Right lung (tissue), 5 donors: Measurements from ENCODE around the gene PARN. TPM values are rescaled to one million over a fixed set of nuclear protein-coding genes. Genes with fewer than 3 reads are reported as not detected.

ENCODE experiments used
- DNase-seq, 2 donors: peaks; one replicate each; pipeline ENCODE4 v3.0.0-alpha.2; 2013
- polyA plus RNA-seq, 5 donors: library from polyadenylated mRNA; unstranded; fragments of 120-200 nt; gene quantifications; one replicate each; pipeline versions ENCODE4 v1.2.1 to v1.2.3, GENCODE V29; 2013; ENCODE audit warnings: inconsistent platforms in 1 of 5, low replicate concordance in 1 of 5; ENCODE audit not compliant: insufficient read length in 5 of 5, insufficient read depth in 1 of 5

The PARN gene
- polyA plus RNA-seq, 5 donors, result 24.4 to 30.1 (median 27.3) TPM

DNA sequence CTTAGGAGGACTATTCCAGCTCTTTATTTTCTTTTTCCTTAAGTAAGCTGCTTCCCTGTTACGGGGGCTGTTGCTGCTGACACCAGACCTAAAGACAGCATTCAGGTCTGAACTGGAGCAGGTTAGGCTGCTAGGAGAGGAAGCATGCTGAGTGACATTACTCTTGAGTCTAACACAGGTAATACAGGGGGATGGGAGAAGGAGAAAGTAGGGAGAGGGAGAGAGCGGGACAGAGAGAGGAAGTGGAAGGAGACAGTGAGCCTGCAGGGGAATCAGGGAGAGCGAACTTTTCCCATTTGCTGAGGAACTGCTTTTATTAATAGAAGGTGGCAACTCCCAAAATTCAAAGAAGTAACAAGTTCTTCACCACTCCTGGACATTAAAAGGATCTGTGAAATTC is 130.9 kb downstream of the PARN start:
- DNase-seq, result no peak

DNA sequence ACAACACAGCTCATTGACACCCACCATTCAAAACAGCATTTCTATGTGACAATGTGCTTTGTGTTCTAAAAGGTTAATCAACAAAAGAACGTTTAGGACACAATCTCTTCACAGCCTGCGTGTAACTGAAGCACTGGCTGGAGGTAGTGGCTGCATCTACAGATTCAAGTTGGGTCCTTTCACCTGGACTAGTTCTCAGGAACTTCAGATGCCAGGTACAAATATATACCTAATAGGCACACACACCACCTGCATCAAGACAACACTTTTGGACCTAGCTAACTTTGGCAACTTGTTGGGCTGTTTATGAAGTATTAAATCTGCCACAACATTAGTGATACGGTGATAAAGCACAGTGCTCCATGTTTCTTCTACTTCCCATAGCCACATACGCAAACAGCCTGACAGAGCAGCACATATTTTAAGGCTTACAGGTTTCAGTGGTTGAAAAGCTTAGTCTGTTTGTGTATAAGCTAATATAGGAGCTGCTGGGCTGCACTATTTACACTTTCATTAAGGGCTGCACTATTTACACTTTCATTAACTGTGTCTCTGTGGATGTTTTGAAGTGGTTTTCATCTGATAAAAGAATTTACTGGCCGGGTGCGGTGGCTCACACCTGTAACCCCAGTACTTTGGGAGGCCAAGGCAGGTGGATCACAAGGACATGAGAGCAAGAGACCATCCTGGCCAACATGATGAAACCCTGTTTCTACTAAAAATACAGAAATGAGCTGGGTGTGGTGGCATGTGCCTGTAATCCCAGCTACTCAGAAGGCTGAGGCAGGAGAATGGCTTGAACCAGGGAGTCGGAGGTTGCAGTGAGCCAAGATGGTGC is 132.6 kb downstream of the PARN start:
- no peak for DNase-seq

DNA sequence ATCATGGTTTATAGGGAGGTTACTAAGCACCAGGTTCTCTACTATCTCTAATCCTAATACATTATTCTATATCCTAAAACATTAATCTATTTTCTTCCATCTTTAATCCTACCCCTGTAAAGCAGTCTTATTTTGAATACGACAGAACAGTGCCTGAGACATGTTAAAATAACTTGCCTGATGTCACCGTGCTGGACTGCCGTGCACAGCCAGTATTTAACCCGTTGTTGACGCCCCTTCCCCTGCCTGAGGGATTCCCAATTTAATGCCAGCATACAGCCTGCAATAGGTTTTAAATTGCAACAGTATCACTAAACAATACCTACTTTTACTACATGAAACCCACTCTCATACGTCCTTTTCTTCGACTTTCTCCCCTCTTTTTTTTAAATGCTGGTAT is 133.3 kb downstream of the PARN start:
- no peak for DNase-seq

DNA sequence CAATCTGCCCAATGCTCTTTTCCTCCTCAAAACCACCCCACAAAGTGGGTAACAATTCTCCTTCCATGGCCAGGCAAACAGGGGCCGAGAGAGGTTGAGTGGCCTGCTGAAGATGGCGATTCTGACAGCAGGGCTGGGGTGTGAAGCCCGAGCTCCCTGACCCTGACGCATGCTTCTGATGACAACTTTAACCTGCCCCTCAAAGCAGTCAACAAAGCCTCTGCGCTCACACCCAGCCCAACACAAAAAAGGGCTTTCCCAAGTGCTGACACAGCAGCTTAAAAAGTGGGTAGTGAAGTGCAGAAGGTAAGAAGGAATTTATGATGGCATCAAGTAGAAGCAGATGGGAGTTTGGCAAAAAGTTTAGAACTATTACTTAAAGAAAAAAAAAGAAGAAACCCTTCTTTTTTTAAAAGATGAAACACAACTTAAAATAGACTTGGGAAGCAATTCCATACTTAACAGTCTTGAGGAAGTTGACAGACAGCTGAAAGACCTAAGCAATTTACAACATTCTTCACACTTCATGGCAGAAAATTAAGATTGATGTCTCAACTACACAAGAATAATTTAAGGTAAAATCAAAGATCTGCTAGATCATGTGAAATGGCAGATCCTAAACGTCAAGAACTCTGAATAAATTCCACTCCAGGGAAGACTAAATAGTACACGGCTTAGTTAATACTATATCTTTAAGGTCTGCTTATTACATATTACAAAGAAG is 133.9 kb downstream of the PARN start:
- DNase-seq, result no peak

DNA sequence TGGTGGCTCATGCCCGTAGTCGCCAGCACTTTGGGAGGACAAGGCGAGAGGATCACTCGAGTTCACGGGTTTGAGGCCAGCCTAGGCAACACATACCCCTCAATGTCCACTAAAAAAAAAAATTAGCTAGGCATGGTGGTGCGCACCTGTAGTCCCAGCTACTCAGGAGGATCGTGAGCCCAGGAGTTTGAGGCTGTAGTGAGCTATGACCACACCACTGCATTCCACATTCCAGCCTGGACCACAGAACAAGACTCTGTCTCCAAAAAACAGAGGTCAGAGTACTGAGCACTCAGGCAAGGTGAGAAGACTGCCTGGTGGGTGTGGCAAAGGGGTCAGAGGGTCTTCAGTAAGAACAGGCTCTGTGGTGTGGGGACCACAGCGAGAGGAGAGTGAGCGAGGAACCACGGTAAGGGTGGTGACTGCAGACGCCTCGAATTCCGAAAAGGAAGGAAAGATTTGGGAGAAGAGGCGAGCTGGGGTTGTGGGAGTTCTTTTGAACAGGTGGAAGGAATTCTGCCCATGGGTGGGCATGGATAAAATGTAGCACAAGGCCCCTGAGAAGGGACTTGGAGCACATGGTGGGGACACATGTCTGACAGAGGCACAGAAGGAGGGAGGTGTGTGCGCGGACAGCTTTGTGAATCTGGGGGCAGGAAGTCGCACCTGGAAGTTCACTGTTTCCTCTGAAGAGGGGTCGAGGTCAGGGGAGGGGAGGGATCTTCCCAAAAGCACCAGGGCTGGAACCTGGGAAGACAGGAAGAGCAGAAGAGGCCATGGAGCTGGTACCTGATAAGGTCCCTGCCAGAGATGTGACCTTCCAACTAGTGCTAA is 134.6 kb downstream of the PARN start:
- DNase-seq, result no peak

DNA sequence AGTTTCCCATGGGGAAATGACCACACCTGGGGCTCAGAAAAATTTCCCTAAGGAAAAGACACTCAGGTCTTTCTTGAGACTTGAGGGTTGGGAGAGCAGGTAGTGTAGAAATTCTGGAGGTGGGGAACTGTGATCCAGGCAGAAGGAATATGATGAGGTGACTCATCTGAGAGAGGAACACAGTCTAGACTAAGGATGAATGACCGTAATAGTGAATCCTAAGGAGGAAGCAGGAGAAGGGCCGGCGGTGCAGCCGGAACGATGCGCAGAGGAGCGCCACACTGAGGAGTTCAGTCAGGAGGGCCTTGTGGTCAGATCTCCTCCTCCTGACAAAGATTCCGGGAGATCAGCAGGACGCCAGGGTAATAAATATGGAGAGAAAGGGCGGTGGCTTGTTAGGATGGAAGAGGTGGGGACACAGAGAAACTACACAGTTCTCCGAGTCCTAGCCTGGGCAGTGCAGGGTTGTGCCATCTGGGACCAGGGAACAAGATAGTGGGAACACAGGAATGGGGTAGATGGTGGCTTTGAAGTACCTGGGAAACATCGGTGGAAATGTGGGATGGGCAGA is 135.6 kb downstream of the PARN start:
- no peak for DNase-seq

DNA sequence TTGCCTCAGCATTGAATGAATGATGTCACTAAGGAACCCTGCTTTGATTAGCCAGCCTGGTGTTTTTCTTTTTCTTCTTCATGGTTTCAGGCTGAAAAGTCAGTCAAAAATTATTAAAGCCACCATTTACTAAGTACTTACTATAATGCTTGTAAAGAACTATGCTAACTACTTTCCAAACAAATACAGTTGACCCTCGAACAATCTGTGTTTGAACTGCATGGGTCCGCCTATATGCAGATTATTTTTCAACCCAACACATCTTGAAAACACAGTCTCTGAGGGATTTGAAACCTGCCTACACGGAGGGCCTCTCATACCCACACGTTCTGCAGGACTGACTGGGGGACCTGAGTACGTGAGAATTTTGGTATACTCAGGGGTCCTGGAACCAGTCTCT is 136.3 kb downstream of the PARN start:
- DNase-seq, result no peak

DNA sequence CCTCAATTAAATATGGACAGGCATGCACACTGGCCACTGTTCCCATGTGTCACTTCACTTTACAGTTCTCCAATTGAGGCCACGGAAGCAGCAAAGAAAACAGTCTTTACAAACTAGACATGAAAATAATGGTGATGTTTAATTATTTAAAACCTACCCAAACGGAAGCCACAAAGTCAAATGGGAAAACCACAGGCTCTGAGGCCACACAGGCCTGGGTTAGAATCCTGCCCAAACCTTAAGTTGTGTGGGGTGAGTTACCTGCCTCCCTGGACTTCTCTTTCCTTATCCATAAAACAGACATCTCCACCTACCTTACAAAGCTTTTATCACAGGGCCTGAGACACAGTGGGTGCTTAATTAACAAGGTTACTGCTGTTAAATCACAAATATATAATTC is 137.4 kb downstream of the PARN start:
- DNase-seq, result no peak

DNA sequence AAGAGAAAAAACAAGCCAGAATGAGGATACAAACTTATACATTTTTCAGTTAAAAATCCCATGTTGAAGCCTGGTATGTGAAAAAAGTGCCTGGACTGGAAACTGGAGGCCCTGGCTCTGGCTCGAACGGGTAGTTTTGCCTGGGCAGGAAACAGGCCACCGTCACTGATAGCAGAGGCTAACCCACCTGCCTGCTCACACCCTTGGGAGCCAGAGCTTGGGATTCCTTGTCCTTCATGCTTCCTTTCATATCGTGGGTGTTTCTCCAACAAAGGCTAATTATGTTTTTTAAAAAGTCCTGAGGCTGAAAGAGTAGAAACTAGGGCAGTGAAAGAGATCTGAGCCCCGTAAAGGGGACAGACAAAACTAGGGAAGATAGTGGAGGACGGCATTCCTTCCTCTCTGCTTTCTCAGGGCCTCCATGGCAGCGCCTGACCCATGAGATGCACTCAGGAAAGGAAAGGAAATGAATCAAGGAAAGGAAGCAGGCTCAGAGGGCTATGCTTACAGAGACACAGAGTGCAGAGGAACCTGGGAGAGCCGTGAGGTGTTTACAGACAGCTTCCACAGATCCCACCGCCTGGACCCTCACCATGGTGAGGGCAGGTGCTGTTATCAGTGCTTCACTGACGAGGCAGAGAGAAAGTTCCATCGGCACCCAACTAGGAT is 138.1 kb downstream of the PARN start:
- DNase-seq, result no peak

DNA sequence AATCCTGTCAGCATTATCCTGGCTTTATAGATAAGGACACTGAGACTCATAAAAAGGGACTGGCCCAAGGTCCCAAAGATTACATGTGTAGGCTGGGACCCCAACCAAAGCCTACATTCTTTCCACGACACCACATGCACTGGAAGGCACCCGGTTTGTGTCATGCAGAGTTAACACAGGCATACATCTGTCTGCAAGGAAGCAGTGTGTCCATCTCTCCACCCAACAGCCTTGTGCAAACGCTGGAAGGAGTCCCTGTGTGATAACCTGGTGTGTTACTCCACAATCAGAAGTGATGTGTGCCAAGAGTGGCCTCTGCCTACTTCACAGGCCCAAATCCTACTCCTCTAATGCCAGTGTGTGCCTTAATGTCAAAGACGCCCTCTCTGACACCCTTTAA is 139.8 kb downstream of the PARN start:
- DNase-seq, result no peak

DNA sequence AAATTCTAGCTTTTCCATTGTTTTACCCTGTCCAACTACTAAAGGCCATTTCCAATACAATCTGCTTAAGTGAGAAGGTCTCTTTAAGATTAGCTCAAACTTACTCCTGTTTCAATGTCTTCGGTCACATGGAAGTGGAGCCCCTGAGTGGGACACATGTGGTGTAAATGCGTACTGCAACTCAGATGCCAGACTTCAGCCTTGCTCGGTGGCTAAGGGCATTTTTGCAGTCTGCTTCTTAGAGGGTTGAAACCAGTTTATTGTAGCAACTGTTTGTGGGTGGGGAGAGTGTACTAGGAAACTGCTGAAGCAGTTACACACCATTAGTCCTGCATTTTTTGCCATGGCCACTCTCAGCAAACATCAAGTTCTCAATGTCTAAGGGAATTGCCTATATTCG is 140.6 kb downstream of the PARN start:
- DNase-seq, result no peak

DNA sequence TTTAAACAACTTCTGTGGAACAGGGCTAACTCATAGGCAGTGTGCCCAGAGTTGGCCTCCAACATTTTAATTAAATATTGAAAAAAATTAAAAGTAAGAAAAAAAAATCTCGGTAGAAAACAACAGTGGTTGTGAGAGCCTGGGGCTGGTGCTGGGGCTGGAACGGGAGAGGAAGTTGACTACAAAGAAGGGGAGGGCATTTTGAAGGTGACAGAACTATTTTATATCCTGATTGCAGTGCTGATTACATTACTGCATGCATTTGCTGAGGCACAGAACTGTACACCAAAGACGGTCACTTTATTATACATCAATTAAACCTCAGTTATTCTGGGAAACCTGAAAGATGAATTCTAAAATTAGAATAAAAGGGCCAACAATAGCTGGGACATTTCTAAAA is 142.5 kb downstream of the PARN start:
- DNase-seq, result no peak

DNA sequence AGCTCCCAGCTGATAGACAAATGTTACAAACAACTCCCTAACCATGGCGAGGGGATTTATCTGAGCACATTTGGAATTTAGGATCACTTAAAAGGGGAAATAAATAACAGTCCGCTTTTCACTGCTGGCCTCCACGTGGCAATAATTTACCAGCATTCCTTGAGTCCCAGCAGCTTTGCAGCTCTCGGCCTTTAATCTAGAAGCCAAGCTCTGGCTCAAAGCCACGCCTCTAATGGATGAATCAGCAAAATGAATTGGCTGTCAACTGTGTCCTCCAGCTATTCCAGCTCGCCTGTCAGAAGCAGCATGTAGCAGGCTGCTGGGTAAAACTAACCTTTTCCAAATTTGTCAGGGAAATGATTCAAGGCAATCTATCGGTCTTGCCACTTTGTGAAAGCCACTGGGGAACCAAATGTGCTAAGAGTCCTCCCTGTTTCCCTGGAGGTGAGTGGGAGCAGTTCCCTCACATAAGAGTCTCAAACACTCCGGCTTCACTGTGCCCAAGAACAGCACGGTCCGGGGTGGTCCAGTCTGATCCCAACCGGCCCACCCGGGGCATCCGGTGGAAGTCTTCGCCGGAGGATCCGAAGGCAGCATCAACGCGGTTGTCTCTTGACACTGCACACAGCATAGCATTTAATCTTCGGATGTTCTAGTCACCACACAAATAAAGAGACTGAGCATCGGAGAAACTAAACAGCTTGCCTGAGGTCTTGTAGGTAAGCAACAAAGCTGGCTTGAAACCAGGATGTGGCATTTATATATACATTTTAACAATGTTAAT is 143.3 kb downstream of the PARN start:
- peak; percentile 75 to 78 for DNase-seq

DNA sequence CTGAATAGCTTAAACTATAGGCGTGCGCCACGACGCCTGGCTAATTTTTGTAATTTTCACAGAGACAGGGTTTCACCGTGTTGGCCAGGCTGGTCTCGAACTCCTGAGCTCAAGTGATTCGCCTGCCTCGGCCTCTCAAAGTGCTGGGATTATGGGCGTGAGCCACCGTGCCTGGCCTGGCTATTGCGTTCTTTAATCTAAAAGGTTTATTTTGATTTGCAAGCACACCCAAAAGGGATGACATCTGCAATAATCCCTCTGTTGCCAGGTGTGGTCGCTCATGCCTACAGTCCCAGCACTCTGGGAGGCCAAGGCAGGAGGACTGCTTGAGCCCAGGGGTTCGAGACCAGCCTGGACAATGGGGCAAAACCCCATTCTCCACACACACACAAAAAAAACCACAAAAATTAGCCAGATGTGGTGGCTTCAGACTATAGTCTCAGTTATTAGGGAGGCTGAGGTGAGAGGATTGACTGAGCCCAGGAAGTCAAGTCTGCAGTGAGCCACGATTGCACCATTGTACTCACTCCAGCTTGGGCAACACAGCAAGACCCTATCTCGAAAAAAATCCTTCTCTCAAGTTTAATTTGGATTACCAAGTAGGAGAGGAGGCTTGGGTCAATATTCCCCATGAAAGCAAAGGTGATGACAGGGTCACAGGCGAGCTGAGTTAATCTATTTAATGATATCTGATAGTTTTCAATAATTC is 144.1 kb downstream of the PARN start:
- no peak for DNase-seq

DNA sequence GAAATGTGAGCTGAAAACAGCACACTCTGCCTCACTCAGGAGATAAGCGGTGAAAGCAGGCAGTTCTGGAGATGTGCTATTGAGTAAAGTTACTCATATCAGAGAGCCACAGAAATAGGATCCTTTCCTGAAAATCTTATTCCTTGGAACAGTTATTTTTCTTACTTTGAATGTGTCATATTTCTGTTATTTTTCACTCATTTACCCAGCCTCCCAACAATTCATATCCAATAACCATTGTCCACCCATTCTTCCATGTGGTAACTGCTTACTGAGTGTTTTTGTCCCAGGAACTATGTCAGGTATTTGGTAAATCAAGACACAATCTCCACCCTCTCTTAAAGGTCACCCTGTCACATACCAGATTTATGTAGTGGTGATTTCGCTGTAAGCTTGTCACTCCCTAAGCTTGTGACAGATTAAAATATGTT is 144.9 kb downstream of the PARN start:
- DNase-seq, result no peak

DNA sequence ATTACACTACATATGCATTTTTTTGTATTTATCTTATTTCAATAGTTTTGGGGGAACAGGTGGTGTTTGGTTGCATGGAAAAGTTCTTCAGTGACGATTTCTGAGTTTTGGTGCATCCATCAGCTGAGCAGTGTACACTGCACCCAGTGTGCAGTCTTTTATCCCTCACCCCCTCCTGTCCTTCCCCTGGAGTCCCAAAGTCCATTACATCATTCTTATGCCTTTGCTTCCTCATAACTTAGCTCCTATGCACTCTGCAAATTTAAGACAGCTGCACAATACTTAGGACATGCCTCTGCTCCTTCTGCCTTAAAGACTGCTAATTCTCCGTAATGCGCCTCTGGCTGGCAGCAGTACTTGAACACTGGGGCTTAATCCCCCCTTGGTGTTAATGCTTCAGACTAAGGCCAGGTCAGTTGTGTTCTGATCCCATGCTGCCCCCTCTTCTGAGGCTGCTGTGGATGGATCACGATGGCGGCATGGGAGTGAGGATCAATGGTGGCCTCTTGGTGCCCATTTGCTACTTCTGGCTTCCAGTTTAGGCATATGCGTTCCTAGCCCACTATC is 146.2 kb downstream of the PARN start:
- DNase-seq, result no peak

DNA sequence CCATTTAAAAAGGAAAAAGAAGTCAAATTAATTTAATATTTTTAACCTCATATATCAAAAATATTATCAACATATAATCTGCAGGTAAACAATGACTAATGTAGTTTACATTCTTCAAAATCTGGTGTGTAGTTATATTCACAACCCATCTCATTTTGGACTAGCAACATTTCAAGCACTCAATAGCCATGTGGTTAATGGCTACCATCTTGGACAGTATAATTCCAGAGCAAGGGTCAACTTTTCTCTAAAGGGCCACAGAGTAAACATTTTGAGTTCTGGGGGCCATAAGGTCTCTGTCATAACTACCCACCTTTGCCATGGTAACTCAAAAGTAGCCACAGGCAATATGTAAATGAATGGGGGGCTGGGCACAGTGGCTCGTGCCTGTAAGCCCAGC is 153.9 kb downstream of the PARN start:
- no peak for DNase-seq

DNA sequence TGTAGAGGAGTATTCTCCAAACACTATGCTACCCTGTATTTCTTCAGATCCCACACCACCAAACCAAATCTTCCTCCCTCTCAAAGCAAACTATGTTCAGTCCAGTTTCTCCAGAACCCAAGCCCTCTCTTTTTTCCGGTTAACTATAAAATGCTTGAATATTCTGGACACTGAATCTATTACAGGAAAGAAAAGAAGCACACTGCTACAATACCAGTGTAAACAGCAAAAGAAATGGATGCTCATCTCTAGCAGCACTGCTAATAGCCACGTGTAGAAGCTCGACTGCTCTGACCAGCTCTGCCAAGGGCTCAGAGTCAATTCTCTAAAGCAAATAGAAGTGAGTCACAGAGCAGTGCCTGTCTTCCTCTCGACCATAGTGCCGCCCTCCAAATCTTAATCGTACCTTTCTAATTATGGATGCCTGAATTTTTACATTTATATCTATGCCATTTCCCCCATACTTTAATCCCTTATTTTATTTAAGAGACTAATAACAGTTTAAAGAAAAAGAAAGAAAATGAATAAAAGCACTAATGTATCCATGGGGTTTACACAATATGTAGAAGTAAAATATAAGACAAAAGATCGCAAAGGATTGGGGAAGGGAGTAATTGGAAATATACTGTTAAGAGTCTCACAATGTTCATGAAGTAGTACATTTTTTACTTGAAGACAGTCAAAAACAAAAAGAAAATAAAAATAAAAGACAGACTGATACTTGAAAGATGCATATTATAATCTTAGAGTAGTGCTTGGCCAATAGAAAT is 154.5 kb downstream of the PARN start:
- DNase-seq, result no peak

DNA sequence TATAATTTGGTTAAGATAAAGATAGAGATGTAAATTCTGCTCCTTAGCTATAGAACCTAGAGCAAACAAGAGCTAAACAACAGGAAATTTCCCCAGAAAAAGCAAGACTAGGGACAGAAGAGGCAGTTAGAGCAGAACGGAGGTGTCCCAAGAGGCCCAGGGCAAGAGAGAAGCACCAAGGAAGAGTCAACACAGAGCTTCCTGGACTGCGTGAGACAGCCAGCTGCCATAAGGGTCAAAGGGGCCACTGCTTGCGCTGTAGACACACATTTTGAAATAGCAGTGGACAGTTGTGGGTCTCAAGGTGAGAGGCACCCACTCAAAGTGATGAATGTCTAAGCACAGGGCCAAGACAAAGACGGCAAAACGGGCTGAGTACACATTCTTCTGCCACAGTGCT is 156.6 kb downstream of the PARN start:
- DNase-seq, result no peak
